Occipital lobe (tissue), 2 donors: ENCODE results near the gene YIPF1. TPM values are rescaled to one million over a fixed set of nuclear protein-coding genes. Genes with fewer than 3 reads are reported as not detected.
"Not testable (repeated sequence)": the region's sequence is repeated elsewhere in the genome, so short reads cannot be mapped to it uniquely, and the experiment has no call there.

Experiments used
- DNase-seq: peaks from one replicate; lab custom pipeline; 2025; lab: John Stamatoyannopoulos, UW
- total RNA-seq: library from RNA; depleted of rRNA; stranded (reverse); fragments of >200 nt; gene quantifications from one replicate; pipeline ENCODE4 v1.2.3, GENCODE V29; 2014

YIPF1 gene
- total RNA-seq, 1 donor from 2014 or later: 13.7 TPM

- DNase-seq: no peak
Measured at GRCh38 chr1:53895421-53895820, 5.8 kb upstream of the YIPF1 start.

GRCh38 chr1:53894644-53895043, 5.0 kb upstream of the YIPF1 start:
- no peak for DNase-seq

GRCh38 chr1:53893999-53894636, 4.5 kb upstream of the YIPF1 start, which contains the start of gene DIO1:
DIO1 (plus strand) TSS chr1:53894187; CDS start chr1:53894211, 24 bp downstream.
- DNase-seq: no peak

- no peak for DNase-seq
Measured at GRCh38 chr1:53892911-53893310, 3.3 kb upstream of the YIPF1 start.

- no peak for DNase-seq
Measured at GRCh38 chr1:53891678-53892077, 2.1 kb upstream of the YIPF1 start.

- no peak for DNase-seq
Measured at GRCh38 chr1:53891018-53891417, 1.4 kb upstream of the YIPF1 start.

- no peak for DNase-seq
Measured at GRCh38 chr1:53890522-53890941, 935 bp upstream of the YIPF1 start.

- no peak for DNase-seq
Measured at GRCh38 chr1:53888681-53889080, 916 bp downstream of the YIPF1 start.

GRCh38 chr1:53883600-53883999, 6.0 kb downstream of the YIPF1 start:
- not testable (repeated sequence) for DNase-seq

GRCh38 chr1:53881853-53882252, 7.7 kb downstream of the YIPF1 start:
- DNase-seq: not testable (repeated sequence)

GRCh38 chr1:53878492-53879105, 11.0 kb downstream of the YIPF1 start:
- no peak for DNase-seq

- DNase-seq: not testable (repeated sequence)
Measured at GRCh38 chr1:53875150-53875549, 14.4 kb downstream of the YIPF1 start.

GRCh38 chr1:53871773-53872484, 17.7 kb downstream of the YIPF1 start:
- no peak for DNase-seq

- DNase-seq: no peak
Measured at GRCh38 chr1:53871221-53871620, 18.4 kb downstream of the YIPF1 start.

GRCh38 chr1:53869454-53870117, 20.0 kb downstream of the YIPF1 start:
- DNase-seq: no peak

GRCh38 chr1:53868565-53868964, 21.0 kb downstream of the YIPF1 start:
- DNase-seq: no peak

GRCh38 chr1:53862507-53862906, 27.1 kb downstream of the YIPF1 start:
- no peak for DNase-seq

GRCh38 chr1:53860967-53861411, 28.6 kb downstream of the YIPF1 start:
- DNase-seq: no peak

- DNase-seq: no peak
Measured at GRCh38 chr1:53851571-53852285, 37.9 kb downstream of the YIPF1 start.

- DNase-seq: no peak
Measured at GRCh38 chr1:53850082-53850673, 39.4 kb downstream of the YIPF1 start.

GRCh38 chr1:53847980-53848379, 41.6 kb downstream of the YIPF1 start:
- DNase-seq: no peak
